Retinal pigment epithelial cell (primary cell): ENCODE data around the gene PPCDC.

Source experiments
- DNase-seq: peaks from one replicate; pipeline ENCODE4 v3.0.0-alpha.2; 2010; ENCODE audit warnings: low read depth
- H3K4me3 ChIP-seq: 2 replicates; pipeline ENCODE4 v1.5.1; 2011; ENCODE audit warnings: mild to moderate bottlenecking, low read length, control low read depth, moderate library complexity
- TF ChIP-seq, protein P1 (sequence below): conservative IDR thresholded peaks from 2 replicates; pipeline ENCODE4 v1.5.1; 2011; ENCODE audit warnings: low read depth, low read length, control low read depth, inconsistent platforms

PPCDC gene

DNA sequence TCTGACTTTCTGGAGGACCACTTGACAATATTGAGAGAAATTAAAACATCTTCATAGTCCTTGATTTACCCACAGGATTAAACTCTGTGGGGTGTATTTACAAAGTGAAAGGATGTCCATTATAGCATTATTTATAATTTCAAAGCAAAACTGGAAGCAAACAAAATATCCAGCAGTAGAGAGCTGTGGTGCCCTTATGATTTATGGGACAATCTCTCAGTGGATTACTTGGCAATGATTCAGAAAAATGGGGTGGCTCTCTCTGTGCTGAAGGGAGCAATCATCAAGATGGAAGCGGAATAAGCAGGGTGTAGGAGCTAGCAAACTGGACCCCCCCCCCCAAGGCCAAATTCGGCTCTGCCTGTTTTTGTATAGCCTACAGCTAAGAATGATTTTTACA lies 9.0 kb downstream of the PPCDC start:
- TF ChIP-seq, protein P1, sequence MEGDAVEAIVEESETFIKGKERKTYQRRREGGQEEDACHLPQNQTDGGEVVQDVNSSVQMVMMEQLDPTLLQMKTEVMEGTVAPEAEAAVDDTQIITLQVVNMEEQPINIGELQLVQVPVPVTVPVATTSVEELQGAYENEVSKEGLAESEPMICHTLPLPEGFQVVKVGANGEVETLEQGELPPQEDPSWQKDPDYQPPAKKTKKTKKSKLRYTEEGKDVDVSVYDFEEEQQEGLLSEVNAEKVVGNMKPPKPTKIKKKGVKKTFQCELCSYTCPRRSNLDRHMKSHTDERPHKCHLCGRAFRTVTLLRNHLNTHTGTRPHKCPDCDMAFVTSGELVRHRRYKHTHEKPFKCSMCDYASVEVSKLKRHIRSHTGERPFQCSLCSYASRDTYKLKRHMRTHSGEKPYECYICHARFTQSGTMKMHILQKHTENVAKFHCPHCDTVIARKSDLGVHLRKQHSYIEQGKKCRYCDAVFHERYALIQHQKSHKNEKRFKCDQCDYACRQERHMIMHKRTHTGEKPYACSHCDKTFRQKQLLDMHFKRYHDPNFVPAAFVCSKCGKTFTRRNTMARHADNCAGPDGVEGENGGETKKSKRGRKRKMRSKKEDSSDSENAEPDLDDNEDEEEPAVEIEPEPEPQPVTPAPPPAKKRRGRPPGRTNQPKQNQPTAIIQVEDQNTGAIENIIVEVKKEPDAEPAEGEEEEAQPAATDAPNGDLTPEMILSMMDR: no peak
- H3K4me3 ChIP-seq: no peak overlapping the region
- DNase-seq: no peak

DNA sequence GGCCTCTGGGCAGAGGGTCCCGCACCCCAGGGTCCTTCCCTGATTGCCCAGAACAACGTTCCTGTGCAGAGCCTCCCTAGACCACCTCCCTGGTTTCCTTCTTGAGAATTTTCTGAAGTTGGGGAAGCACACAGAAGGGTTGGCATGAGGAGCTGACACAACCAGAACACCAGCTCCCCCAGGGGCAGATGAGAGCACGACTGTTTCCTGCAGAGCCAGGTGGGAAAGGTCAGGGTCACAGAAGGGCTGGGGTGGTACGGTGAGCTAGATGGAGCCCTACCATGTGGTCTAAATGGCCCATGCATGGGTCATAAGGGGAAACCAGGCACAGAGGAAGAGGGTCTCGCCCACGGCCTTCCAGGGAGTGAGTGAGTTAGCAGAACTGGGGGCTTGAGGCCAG lies 10.4 kb downstream of the PPCDC start:
- TF ChIP-seq, protein P1: no peak
- H3K4me3 ChIP-seq: no peak overlapping the region
- no peak for DNase-seq

DNA sequence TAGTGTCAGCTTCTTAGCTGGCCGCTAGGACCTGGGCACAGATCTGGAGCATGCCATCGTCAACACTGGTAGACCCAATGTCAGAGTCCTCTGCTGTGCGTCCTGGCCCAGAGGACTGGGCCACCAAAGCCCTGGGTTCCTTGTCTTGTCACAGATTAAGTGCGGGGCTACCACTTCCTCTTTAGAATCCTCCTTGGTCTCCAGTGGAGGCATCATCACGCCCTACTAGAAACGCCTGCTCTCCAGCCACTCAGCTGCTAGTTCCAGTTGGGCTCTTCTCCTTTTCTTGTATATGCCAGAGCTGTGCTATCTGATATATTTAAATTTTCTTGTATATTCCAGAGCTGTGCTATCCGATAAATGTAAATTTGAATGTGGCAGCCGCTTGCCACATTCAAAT lies 11.2 kb downstream of the PPCDC start:
- TF ChIP-seq, protein P1: no peak
- DNase-seq: no peak
- H3K4me3 ChIP-seq: no peak overlapping the region

DNA sequence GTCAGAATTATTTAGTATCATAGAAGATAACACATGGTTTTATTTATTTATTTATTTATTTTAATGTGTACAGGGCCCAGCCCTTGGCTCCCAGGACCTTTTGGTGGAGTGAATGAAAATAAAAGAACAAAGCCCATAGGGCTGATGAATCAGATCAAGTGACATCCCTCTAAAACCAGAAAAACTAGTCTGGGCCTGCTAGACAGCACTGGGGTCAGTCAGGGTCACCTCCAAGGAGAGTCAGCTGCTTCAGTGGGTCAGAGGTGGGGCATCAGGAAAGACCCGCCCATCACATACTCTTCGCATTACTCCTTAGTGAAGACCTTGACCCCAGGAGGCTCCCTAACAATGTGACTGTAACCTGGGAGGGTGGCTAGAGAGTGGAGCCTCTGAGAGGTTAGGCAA lies 12.8 kb downstream of the PPCDC start:
- TF ChIP-seq, protein P1: no peak

DNA sequence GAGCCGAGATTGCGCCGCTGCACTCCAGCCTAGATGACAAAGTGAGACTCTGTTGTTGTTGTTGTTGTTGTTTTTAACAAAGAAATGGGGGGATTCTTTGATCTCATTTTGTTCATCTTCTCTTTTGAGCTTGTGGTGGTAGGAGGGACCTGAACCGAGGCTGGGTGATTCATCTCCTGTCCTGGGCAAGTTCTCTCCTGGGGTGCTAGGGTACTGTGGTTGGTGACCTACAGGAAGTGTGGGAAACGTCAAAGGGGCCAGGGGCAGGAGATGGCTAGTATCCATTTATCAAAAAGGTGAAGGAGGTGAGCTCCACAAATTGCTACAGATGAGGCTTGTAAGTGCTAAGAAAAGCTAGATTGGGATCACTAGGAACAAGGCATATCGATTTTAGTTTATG lies 14.3 kb downstream of the PPCDC start:
- H3K4me3 ChIP-seq: no peak overlapping the region
- TF ChIP-seq, protein P1: no peak
- no peak for DNase-seq

More for the DNA sequence above, 12.8 kb downstream of the PPCDC start:
- DNase-seq: no peak
- no peak overlapping the region for H3K4me3 ChIP-seq

DNA sequence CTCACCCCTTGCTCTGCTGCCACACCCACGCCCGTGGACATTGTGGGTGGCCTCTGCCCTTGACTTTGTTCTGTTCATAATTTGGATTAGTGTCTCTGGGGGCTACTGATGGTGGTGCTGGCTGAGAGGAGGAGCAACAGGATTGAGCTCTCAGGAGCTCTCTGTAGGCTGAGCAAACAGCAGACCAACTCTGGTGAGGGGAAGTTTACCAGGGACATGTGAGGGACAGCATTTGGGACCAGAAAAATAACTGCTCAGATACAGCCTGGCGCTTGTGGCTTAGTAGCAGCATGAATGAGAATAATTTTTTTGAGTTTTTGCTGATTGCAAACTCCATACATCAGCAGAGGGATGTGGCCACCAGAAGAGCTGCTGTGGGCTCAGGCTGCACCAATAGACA lies 14.8 kb downstream of the PPCDC start:
- TF ChIP-seq, protein P1: no peak
- H3K4me3 ChIP-seq: no peak overlapping the region
- DNase-seq: no peak

DNA sequence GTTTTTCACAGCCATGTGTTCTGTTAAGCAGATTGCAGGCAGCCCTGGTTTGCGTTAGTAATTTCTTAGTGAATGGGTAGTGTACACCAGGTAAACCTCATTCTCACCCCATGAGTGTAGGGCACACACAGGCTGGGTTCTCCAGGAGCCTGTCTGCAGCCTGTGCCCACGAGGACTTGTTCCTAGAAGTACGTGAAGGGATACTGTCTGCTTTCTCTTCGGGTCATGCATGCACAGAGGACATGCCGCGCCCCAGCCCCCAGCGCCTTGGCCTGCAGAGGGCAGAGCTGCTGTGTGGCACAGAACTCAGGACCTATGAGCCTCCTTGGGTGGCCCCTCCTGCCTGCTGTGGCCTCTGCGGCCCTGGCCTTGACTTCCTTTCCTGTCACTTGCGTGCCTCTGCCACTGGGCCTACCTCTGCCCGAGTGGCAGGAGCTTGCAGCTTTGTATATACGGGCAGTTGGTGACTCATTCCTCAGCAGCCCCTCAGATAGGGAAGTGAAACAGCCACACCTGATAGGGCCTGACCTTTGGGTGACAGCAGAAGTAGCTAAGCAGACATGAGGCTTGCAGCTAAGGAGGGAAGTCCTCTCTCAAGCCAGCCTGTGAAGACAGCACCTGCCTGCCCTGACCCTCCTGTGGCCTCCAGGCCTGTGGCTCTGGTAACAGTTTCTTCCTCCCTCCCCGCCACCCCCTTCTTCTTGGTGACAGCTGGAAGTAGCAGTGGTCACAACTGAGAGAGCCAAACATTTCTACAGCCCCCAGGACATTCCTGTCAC lies 19.5 kb downstream of the PPCDC start:
- no peak for DNase-seq
- H3K4me3 ChIP-seq: no peak overlapping the region
- TF ChIP-seq, protein P1: peak; percentile 52
